Small intestine (tissue), 7 donors: Measurements from ENCODE around the gene OPN4. TPM values are rescaled to one million over a fixed set of nuclear protein-coding genes. Genes with fewer than 3 reads are reported as not detected.
"Not testable (repeated sequence)": the region's sequence is repeated elsewhere in the genome, so short reads cannot be mapped to it uniquely, and the experiment has no call there.

Experiments
- DNase-seq, 2 donors: peaks; one replicate each; pipeline versions ENCODE4 v3.0.0 to v3.0.0-alpha.2; 2013
- FAIRE-seq: peaks from 2 replicates; lab custom pipeline; 2012; peaks lifted over from hg19 to GRCh38; lab: Jason Lieb, UNC
- H3K27ac ChIP-seq, 3 donors: one replicate each; pipeline ENCODE4 v1.5.1; 2013; ENCODE audit warnings: low read length in 2 of 3, mild to moderate bottlenecking in 2 of 3, control low read depth in 1 of 3, inconsistent platforms in 1 of 3, low read depth in 1 of 3, moderate library complexity in 1 of 3
- H3K27me3 ChIP-seq, 3 donors: one replicate each; pipeline ENCODE4 v1.6.1; 2013; ENCODE audit warnings: low read length in 3 of 3, inconsistent platforms in 1 of 3; ENCODE audit not compliant: control insufficient read depth in 3 of 3, insufficient read depth in 3 of 3
- H3K36me3 ChIP-seq, 3 donors: one replicate each; pipeline ENCODE4 v1.6.1; 2013; ENCODE audit warnings: low read length in 3 of 3, inconsistent platforms in 1 of 3, low read depth in 1 of 3, mild to moderate bottlenecking in 1 of 3, moderate library complexity in 1 of 3; ENCODE audit not compliant: control insufficient read depth in 3 of 3, insufficient read depth in 2 of 3
- H3K4me1 ChIP-seq, 3 donors: one replicate each; pipeline ENCODE4 v1.6.1; 2013; ENCODE audit warnings: low read length in 2 of 3, inconsistent platforms in 1 of 3, low read depth in 1 of 3, mild to moderate bottlenecking in 1 of 3, moderate library complexity in 1 of 3; ENCODE audit not compliant: control insufficient read depth in 3 of 3, insufficient read depth in 2 of 3
- H3K4me3 ChIP-seq, 3 donors: one replicate each; pipeline ENCODE4 v1.5.1; 2013; ENCODE audit warnings: low read length in 3 of 3, control low read depth in 1 of 3, inconsistent platforms in 1 of 3, low read depth in 1 of 3, mild to moderate bottlenecking in 1 of 3, moderate library complexity in 1 of 3
- H3K9me3 ChIP-seq, 2 donors: one replicate each; pipeline ENCODE4 v1.6.1; 2013; ENCODE audit warnings: low read depth in 1 of 2, low read length in 1 of 2; ENCODE audit not compliant: control insufficient read depth in 2 of 2, insufficient read depth in 1 of 2
- WGBS, 3 donors: extraction: QIAGEN DNeasy Blood & Tissue Kit; methylation state at CpG; one replicate each; pipeline ENCODE4 v1.1.7; 2013; 5-methylcytosine and 5-hydroxymethylcytosine counted together
- polyA plus RNA-seq, 4 donors: library from polyadenylated mRNA; stranded (reverse) in 3 of 4; unstranded in 1 of 4; fragments of 200-250 nt in 3 of 4; fragments of 120-200 nt in 1 of 4; gene quantifications; one replicate each; pipeline versions ENCODE4 v1.2.1 to v1.2.3, GENCODE V29; 2013
- donor health status: healthy with polysubstance abuse.
- donor health status: control.
- donor health status: control.
- donor health status: Bipolar disorder and iron deficiency.
- donor health status: healthy.

The OPN4 gene
- polyA plus RNA-seq, 4 donors, result 0.07 TPM; not detected in 3

DNA sequence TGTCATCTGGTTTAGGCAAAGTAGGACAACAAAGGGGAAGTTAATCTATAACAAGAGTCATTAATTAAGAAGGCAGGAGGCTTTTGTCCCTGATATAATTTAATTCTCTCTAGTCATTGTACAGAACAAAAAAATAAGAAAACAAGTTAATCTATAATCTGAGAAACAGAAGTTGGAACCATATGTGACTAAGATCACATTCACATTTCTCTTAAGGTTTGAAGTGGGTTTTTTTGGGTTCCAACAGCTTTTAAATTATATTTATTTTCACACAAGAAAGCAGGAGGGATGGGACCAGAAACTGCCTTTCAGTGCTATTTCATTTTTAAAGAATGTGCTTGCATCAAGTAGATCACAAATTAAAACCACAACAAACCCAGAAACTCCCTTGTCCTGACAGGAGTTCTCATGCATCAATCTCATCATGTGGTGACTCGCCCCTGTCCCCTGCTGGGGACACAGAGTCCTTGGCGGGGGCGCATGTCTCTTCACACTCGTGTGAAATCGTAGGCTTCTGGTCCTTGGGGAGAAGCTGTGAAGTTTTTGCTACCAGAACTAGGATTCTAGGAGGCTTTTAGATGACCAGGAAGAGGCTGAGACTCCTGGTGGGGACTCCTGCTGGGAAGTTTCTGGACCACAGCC, 10.1 kb upstream of the OPN4 start:
- H3K4me3 ChIP-seq, result no peak overlapping the region
- no peaks in the 10 kb centered on the region for H3K36me3 ChIP-seq
- peaks cover 0 to 9% (median 2%) of the 10 kb centered on the region in 3 donors for H3K4me1 ChIP-seq
- H3K9me3 ChIP-seq, result no peaks in the 10 kb centered on the region
- no peak overlapping the region for H3K27ac ChIP-seq
- DNase-seq (no peak), FAIRE-seq (no peak)
- no peaks in the 10 kb centered on the region for H3K27me3 ChIP-seq
- WGBS, 3 donors, result 81 to 89% (median 86%) methylated on average over 5 of the region's 5 CpGs

DNA sequence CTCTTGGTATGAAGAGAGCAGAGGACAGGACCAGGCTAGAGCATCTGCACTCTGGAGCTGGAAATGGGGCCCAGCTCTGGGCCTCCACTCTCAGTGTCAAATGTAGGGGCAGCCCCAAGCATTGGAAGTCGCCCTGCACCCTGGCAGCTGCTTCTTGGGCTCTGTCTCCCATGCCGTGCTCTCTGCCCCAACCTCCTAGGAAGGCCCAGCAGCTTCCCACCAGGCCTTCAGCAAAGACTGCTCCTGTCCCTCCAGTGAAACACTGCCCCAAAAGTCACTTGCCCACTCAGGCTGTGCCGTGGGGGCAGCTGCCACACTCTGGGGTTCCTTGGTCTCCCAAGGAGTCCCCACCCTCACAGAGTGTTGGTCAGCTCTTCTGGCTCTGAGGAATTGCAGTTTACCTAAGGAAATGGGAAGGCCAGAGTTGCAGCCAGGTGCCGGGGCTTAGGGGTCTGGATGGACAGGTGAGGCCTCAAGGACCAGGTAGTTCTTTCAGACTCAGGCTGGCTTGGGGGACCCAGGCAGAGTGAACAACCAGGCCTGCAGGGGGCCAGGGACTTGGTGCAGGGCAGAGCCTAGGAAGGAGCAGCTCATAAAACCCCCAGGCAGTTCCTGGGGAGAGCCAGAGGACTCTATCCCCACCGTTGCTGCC, 9.4 kb upstream of the OPN4 start:
- H3K4me3 ChIP-seq, result no peak overlapping the region
- WGBS, 3 donors, result 91 to 92% (median 92%) methylated on average over 5 of the region's 5 CpGs
- H3K27ac ChIP-seq, result no peak overlapping the region
- peaks cover 0 to 14% (median 5%) of the 10 kb centered on the region in 3 donors for H3K4me1 ChIP-seq
- no peaks in the 10 kb centered on the region for H3K27me3 ChIP-seq
- H3K36me3 ChIP-seq, result no peaks in the 10 kb centered on the region
- no peaks in the 10 kb centered on the region for H3K9me3 ChIP-seq
- DNase-seq (no peak), FAIRE-seq (no peak)

DNA sequence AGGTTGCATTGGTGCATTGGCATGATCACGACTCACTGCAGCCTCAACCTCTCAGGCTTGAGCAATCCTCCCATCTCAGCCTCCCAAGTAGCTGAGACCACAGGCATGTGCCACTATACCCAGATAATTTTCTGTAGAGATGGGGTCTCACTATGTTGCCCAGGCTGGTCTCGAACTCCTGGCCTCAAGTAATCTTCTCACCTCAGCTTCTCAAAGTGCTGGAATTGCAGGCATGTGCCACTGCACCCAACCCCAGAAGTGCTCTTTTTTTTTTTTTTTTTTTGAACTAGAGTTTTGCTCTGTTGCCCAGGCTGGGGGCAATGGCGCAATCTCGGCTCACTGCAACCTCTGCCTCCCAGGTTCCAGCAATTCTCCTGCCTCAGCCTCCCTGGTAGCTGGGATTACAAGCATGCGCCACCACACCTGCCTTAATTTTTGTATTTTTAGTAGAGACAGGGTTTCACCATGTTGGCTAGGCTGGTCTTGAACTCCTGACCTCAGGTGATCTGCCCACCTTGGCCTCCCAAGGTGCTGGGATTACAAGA, 8.7 kb upstream of the OPN4 start:
- 96 to 98% (median 97%) methylated on average over 5 of the region's 5 CpGs for WGBS, 3 donors
- not testable (repeated sequence) for FAIRE-seq, H3K27ac ChIP-seq, H3K9me3 ChIP-seq, H3K27me3 ChIP-seq, DNase-seq, H3K36me3 ChIP-seq, H3K4me3 ChIP-seq
- peaks cover 0 to 14% (median 5%) of the 10 kb centered on the region in 3 donors for H3K4me1 ChIP-seq

DNA sequence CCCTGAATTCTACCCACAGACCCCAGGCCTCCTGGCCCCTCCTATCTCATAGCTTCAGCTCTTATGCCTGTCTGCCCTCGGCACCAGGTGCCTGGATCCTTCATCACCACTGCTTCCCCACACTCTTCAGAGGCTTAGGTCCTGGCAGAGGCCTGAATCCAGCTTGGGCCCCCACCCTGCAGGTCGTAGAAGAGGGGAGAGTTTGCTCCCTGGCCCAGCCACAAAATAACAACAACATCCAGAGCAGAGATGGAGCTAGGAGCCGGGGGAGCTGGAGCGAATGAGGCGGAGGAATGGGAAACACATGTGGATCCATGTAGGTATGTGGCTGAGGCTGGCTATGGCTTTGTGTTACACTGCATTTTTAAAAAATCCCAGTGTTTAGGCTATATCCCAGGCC, 7.8 kb upstream of the OPN4 start:
- no peak overlapping the region for H3K27ac ChIP-seq
- peaks cover 0 to 14% (median 5%) of the 10 kb centered on the region in 3 donors for H3K4me1 ChIP-seq
- H3K4me3 ChIP-seq, result no peak overlapping the region
- H3K9me3 ChIP-seq, result no peaks in the 10 kb centered on the region
- 84 to 93% (median 91%) methylated on average over 5 of the region's 5 CpGs for WGBS, 3 donors
- DNase-seq (no peak), FAIRE-seq (no peak)
- no peaks in the 10 kb centered on the region for H3K27me3 ChIP-seq
- no peaks in the 10 kb centered on the region for H3K36me3 ChIP-seq

DNA sequence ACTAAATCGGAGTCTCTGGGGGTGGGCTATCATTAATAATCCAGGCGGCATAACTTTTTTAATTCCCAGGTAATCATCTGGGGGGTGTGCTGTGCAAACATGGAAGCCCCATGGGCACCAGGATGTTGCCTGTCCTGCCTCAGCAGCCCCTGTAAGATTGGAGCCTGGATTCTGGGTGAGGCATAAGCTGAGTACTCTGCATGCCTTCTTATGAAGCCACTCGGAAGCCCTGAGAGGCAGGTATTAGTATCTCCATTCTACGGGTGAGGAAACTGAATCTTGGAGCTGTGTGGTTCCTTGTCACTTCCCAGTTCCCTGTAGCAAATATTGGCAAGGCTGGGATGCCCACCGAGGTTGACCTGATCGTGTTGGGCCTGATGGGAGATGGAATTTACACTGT, 7.4 kb upstream of the OPN4 start:
- no peak for FAIRE-seq

DNA sequence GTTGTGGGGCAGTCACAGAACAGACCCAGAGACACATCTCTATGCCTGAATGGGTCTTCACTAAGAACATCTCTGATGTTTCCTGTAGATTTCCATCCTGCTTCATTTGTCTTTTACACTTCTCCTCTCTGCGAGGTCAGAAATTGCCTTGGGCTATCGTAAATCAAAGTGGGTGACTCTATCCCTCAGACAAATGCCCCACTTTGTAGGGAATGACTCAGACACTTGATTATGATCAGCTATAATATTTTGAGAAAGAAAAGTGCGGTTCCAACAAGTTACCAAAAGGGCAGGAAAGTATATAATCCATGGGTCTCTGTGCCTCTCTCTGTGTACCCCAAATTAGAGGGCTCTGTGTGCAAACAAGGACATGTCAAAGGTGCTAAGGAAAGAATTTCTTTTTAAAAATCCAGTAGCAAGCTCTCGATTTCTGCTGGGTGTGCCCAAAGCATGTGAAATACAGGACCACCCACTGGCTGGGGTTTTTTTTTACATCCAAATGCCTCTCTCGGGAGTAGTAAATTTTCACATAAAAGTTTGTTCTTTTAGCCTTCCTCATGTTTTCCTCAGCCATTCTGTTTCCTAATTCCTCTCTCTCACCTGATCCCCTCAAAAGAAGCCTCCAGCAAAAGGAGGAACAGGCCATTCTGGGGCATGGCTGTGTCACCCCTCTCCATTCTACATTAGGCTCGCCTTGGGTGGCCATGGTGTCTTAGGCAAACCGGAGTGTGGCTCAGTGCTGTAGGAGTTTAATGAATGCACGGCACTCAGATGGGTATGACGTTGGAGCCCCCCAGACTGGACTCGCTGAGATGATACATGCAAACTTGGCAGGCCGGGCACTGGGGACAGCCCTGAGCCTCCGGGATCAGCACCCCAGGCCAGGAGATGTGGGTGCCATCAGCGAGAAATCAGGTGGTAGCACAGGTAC, 6.3 kb upstream of the OPN4 start:
- peaks cover 0 to 18% (median 5%) of the 10 kb centered on the region in 3 donors for H3K4me1 ChIP-seq
- H3K27me3 ChIP-seq, result no peaks in the 10 kb centered on the region
- WGBS, 3 donors, result 76 to 81% (median 79%) methylated on average over 13 of the region's 13 CpGs
- H3K27ac ChIP-seq, result no peak overlapping the region
- H3K9me3 ChIP-seq, result no peaks in the 10 kb centered on the region
- no peak for DNase-seq
- no peak overlapping the region for H3K4me3 ChIP-seq
- no peaks in the 10 kb centered on the region for H3K36me3 ChIP-seq
- FAIRE-seq, result no peak

More for the DNA sequence above, 7.4 kb upstream of the OPN4 start:
- Histone ChIP-seq H3K27me3 (no peaks in the 10 kb centered on the region), H3K36me3 (no peaks in the 10 kb centered on the region), H3K9me3 (no peaks in the 10 kb centered on the region), H3K4me3 (no peak overlapping the region), H3K4me1 (peaks cover 0 to 14% (median 5%) of the 10 kb centered on the region in 3 donors), H3K27ac (no peak overlapping the region)
- 76 to 80% (median 78%) methylated on average over 6 of the region's 6 CpGs for WGBS, 3 donors
- no peak for DNase-seq

DNA sequence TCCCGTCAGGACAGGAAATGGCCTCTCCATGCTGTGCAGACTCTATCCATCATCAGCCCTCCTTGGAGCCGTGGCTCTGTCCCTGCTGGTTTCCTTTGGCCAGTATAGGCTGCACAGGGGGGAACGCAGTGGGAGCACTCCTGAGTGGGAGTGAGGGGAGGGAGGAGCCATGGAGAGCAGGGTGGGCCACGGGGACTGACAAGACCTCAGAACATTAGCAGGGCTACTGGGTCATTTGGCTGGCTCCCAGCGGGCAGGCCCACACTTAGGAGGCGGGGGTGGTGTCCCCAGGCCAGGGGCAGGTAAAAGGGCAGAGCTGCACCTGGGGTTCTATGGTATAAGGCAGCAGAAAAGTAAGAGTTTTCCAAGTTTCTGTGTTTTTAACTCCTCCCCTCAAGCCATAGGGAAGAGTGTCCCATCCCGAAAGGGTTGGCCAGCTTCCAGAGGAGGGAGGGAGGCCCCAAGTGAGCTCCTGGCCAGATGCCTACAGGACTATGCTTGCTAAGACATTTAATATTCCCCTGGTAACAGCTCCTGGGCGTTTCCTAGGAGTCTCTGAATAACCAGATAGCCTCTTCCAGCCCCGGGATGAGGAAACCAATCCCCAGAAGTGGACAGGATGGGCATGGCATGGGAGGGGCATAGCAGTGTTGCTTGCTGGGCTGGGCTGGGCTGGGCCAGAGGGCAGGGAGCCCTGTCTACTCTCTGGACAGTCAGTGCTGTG, 5.5 kb upstream of the OPN4 start:
- Histone ChIP-seq H3K27ac (no peak overlapping the region), H3K4me3 (no peak overlapping the region), H3K4me1 (peaks cover 0 to 18% (median 5%) of the 10 kb centered on the region in 3 donors), H3K27me3 (no peaks in the 10 kb centered on the region), H3K36me3 (no peaks in the 10 kb centered on the region), H3K9me3 (no peaks in the 10 kb centered on the region)
- FAIRE-seq, result no peak
- DNase-seq, result peak; percentile 39 to 46
- WGBS, 3 donors, result 37 to 46% (median 45%) methylated on average over 9 of the region's 9 CpGs
